D721Med (cell line): Measurements from ENCODE around the gene DGCR8.

ENCODE experiments used
- DNase-seq: peaks from one replicate; pipeline ENCODE4 v3.0.0; 2011; ENCODE audit warnings: low spot score; ENCODE audit not compliant: insufficient read length
- FAIRE-seq: peaks from 2 replicates; lab custom pipeline; 2011; peaks lifted over from hg19 to GRCh38; lab: Jason Lieb, UNC
- TF ChIP-seq, protein P1 (sequence below): IDR thresholded peaks from 2 replicates; pipeline ENCODE4 v1.5.1; 2012; ENCODE audit warnings: mild to moderate bottlenecking, control low read depth; ENCODE audit not compliant: insufficient read depth; ENCODE audit errors: missing control alignments

The DGCR8 gene

DNA sequence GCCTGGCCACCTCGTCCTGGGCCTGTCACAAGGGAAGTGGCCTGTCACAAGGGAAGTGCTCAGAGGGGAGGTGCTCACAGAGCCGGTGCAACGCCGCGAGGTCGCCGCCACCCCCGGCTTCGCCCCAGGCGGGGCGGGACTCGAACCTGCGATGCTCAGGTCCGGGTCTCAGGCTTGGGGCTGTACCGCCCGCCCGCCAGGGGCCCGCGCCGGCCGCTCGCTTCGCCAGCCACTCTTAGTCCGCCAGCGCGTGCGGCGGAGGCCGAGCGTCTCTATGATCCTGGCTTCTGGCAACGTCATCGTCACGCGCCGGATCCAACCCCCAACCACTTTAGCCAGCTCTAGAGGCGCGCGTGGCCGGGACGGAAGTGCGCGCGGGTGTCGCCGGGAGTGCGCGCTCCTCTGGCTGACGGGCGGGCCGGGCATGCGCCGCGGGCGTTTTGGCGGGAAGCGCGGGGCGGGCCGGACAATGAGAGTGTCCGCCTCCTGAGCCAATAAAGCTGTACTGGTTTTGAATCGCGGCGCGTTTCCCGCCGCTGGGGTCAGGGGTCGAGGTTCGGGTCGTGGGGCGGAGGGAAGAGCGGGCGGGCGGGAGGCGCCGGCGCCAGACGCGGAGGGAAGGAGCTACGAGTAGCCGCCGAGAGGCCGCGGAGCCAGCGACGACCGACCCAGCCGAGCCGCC, 37.1 kb downstream of the DGCR8 start, which contains the start of gene TRMT2A:
Gene TRMT2A (minus strand): TSS at position 276 of the 682 bp plus-strand sequence. CDS start 320 bp downstream, outside the sequence.
- no peak for FAIRE-seq
- peak; percentile 99 for DNase-seq
- TF ChIP-seq, protein P1, sequence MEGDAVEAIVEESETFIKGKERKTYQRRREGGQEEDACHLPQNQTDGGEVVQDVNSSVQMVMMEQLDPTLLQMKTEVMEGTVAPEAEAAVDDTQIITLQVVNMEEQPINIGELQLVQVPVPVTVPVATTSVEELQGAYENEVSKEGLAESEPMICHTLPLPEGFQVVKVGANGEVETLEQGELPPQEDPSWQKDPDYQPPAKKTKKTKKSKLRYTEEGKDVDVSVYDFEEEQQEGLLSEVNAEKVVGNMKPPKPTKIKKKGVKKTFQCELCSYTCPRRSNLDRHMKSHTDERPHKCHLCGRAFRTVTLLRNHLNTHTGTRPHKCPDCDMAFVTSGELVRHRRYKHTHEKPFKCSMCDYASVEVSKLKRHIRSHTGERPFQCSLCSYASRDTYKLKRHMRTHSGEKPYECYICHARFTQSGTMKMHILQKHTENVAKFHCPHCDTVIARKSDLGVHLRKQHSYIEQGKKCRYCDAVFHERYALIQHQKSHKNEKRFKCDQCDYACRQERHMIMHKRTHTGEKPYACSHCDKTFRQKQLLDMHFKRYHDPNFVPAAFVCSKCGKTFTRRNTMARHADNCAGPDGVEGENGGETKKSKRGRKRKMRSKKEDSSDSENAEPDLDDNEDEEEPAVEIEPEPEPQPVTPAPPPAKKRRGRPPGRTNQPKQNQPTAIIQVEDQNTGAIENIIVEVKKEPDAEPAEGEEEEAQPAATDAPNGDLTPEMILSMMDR: peak; percentile 20

DNA sequence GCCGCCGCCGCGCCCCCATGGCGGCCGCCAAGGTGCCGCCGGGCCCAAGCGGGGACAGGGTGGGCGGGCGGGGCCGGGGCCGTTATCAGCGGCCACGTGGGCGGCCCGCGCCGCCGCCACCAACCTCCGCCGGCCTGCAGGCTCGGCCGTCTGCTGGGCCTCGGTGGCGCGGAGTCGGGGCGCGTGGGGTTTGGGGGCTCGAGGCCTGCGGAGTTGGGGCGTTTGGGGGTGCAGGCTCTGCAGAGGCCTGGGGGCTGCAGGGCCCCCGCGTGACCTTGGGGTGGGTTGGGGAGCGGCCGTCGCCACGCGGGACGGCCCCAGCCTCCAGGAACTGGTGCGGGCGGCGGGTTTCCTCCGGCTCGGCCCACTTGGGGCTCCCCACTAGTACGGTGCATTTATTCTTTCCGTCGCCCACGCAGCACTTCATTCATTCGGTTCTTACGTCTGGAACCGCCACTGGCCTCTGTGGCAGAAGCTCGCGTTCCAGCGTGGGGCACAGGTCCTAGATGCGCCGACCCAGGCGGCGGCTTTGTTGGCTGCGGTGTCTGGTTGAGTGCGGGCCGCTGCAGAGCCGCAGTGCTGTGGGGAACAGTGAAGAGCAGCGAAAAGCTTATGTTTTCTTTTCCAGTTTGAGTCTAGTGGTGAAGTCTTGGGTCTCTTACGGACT, 37.7 kb downstream of the DGCR8 start:
- TF ChIP-seq, protein P1: no peak
- DNase-seq: no peak
- FAIRE-seq: no peak

DNA sequence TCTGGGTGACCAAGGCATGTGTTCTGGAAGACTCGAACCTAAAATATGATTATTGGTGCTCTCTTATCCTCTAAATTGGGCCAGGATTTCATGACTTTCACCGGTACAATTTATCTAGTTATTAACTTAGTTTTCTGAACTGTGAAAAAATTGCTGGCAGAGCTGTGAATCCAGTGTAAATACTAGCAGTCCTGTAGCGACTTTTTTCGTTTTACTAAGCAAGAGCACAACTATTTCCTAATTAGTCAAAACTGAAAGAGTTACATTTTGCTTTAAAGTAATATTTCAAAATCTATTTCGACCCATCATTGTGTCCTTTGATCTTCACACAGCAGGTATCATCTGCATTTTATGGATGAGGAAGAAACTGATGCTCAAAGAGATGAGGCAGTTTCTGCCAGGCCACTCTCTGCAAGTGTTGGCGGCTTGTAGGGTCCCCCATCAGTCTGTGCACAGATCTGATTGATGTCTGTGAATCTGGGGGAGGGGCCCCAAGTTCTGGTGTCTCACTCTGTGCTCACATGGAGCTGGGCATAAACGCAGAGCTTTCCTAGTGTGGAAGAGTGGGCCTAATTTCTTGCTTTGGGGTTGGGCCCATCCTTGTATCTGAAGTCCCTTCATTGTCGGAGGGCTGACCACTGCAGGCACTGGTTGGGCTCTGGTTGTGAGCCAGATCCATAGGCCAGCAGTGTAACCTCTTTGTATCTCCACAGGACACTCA, 38.4 kb downstream of the DGCR8 start:
- DNase-seq (no peak), FAIRE-seq (no peak)
- TF ChIP-seq, protein P1: no peak

DNA sequence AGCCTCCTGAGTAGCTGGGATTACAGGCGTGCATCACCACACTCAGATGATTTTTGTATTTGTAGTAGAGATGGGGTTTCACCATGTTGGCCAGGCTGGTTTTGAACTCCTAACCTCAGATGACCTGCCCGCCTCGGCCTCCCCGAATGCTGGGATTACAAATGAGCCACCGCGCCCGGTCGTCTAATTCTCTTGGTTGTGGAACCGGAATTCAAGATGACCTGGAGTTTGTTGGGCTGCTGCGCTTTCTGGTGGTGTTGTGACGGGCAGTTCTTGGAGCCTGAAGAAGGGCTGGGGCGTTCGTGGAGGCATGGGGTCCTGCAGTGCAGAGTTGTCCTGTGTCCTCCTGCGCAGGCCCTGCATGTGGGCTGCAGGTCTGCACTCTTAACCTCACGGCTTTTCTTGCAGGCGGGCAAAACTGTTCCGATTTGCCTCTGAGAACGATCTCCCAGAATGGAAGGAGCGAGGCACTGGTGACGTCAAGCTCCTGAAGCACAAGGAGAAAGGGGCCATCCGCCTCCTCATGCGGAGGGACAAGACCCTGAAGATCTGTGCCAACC, 41.9 kb downstream of the DGCR8 start:
- FAIRE-seq (no peak), DNase-seq (no peak)
- TF ChIP-seq, protein P1: no peak

DNA sequence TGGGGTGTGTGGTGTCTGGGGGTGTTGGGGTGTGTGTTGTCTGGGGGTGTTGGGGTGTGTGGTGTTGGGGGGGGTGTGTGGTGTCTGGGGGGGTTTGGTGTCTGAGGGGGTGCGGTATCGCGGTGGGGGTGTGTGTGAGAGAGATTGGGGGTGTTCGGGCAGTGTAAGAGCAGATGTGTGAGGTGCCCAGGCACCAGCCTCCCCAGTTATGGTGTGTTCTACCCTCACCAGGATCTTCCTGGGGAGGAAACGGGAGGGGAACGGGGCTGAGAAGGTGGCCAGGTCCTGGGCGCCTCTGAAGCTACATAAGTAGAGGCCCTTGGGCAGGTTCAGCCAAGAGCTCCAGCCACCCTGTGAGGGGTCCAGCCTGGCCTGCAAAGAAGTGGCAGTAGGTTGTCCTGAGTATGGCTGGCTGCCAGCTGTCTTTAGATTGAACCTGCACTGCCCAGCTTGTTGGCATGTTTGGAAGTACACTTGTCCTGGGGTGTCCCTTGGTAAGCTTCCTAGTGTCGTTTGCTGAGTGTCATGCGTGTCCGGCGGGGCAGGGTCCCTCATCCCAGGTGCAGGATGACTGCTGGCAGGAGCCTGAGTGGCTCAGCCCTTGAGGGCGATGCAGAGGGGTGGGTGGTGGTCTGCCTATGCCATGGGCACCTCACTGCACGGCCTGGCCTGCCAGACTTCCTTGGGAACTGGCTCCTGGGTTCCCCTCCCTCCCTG, 43.5 kb downstream of the DGCR8 start:
- DNase-seq (no peak), FAIRE-seq (no peak)
- TF ChIP-seq, protein P1: no peak

DNA sequence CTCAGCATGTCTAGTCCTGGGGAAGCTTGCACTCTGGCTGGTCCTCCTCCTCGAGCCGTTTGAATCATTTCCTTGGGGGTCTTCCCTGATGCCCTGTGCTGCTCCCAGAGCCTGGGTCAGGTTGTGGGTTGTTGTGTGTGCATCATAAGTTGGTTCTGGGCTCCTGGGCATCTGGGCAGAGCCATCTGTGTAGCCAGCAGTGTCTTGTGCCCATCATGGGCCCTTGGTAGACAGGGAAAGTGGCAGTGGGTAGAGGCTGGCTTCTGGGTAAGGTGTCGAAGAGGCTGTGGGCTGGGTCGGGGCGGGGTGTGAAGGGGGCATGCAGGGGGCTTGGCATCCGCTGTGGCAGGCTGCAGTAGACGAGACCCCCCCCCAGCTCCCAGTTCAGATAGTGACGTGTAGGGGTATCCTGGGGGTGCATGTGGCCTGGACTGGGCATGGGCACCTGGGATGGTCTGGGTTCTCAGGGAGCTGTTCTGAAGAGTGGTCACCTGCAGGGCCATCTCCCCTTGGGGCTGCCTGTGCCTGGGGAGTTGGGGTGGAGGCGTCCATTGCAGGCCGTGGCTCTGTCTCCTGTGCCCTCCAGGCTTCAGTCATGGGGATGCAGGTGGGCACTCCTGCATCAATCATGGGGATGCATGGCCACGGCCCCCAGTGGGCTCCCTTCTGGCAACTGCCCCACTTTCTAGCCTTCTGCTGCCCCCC, 44.2 kb downstream of the DGCR8 start:
- FAIRE-seq: no peak

More for the DNA sequence above, 44.2 kb downstream of the DGCR8 start:
- no peak for DNase-seq
- TF ChIP-seq, protein P1: no peak
